ENCODE data around the gene GDF10.

DNA sequence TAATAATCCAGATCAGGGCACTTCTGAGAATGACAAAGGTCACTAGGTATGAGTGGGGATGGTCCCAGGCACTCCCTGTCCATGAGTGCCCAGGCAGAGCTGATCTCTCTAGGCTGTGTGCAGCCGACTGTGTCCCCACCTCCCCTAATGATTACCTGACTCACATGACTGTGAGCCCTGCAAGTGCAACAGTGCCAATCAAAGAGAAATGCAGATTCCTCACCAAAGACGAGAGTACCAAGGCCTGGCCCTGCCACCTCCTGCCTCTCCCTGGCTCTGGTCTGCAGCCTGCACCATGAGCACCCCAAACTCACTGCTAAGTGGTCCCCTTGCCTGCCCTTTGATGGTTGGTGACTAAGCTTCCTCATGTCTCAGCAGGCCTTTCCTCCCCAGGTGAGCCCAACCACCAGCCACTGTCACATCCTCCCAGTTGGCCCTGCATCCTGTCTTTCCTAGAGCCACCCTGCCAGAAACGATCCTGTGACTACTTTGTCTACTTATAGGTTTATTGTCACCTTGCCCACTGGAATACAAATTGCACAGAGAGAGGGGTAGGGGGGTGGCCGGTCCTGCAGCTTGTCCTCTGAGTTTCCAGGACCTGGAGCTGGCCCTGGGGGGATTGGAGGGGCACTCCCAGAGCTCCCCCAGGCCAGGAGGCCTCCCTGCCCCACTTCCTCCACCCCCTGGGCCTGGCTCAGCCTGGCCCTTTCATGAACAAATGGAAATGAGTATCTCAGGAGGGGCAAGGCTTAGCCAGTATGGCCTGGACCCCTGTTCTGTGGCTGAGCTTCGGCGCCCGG lies 22.4 kb upstream of the GDF10 start:
- TF ChIP-seq ZNF8 (CRISPR knock-in tag; IDR thresholded peaks at IDR 0.05) (no peak), ZC3H10 (CRISPR knock-in tag; IDR thresholded peaks at IDR 0.05) (no peak), TOX (CRISPR knock-in tag; IDR thresholded peaks at IDR 0.05; ENCODE audit: borderline replicate concordance) (no peak), ARNTL (CRISPR knock-in tag; IDR thresholded peaks at IDR 0.05; ENCODE audit: borderline replicate concordance, low read depth) (no peak), PPARA (CRISPR knock-in tag; IDR thresholded peaks at IDR 0.05; ENCODE audit: borderline replicate concordance) (no peak), ZNF565 (CRISPR knock-in tag; conservative IDR thresholded peaks at IDR 0.05; ENCODE audit: low read depth) (no peak), TCF4 (CRISPR knock-in tag; IDR thresholded peaks at IDR 0.05; ENCODE audit: borderline replicate concordance) (no peak), RARB (CRISPR knock-in tag; IDR thresholded peaks at IDR 0.05) (no peak), ISL1 (CRISPR knock-in tag; IDR thresholded peaks at IDR 0.05) (no peak), SNAI2 (CRISPR knock-in tag; IDR thresholded peaks at IDR 0.05) (no peak), CREB5 (CRISPR knock-in tag; IDR thresholded peaks at IDR 0.05; ENCODE audit: low read depth) (no peak), ZFP30 (CRISPR knock-in tag; IDR thresholded peaks at IDR 0.05) (no peak)
